ENCODE results near the gene SPDEF.

SPDEF gene

GRCh38 chr6:34585108-34585507, 29.0 kb upstream of the SPDEF start:
- Histone ChIP-seq H3K27ac (no peak overlapping the region), H3K4me3 (no peak overlapping the region)

DNA sequence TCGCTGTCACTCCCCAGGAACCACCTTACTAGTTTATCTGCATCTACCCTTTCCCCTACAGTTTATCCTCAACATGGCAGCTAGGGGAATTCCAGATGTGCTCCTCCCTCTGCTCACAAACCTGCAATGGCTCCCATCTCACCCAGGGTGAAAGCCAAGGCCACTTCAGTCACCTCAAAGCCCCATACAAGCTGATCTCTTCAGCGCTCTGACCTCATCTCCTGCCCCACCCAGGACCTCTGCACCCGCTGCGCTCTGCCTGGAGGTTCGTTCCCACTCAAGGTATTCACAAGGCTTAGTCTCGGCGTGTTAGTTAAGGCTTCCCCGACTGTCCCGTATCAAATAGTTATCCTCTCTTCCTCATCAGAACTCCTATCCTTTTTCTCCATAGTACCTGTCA, 28.6 kb upstream of the SPDEF start:
- no peak overlapping the region for H3K4me3 ChIP-seq
- H3K27ac ChIP-seq: no peak overlapping the region

DNA sequence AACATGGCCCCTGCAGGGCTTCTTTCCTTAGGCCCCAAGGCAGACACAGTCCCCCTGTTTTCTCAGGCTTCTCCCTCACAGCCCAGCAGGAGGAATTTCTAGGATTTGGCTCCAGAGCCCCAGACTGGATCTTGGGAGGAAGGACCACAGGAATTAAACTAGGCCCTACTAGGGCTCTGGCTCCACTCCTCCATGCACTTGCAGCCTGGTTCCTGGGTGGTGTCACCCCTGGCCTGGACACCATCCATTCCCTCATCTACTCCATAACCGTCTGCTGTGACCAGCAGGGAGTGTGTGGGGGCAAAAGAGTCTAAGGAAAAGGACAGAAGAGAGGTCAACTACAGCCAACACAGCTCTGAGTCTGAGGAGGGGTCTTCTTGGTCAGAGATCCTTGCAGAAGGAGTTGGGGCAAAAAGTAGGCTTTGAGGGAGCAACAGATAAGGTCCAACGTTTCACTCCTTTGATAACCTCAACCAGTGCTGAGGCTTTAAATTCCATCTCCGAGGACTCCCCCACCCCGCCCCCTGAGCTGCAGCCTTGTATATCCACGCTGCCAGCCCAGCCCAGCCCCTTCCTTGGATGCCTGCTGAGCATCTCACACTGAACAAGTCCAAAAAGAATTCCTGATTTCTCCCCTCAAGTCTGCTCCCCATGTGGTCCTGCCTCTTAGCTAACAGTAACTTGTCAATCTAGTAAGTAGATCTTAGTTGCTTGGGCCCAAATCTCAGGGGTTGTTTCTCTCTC, 27.9 kb upstream of the SPDEF start:
- Histone ChIP-seq H3K4me3 (no peak overlapping the region), H3K27ac (no peak overlapping the region)

- no peak overlapping the region for H3K27ac ChIP-seq
- H3K4me3 ChIP-seq: no peak overlapping the region
These were observed 27.3 kb upstream of the SPDEF start for GRCh38 chr6:34583461-34583860.

GRCh38 chr6:34581561-34581920, 25.4 kb upstream of the SPDEF start:
- H3K4me3 ChIP-seq: no peak overlapping the region
- no peak overlapping the region for H3K27ac ChIP-seq

- Histone ChIP-seq H3K27ac (no peak overlapping the region), H3K4me3 (no peak overlapping the region)
These were observed 24.8 kb upstream of the SPDEF start for GRCh38 chr6:34580707-34581560.

- Histone ChIP-seq H3K27ac (no peak overlapping the region), H3K4me3 (no peak overlapping the region)
These were observed 22.5 kb upstream of the SPDEF start for GRCh38 chr6:34578445-34579262.

DNA sequence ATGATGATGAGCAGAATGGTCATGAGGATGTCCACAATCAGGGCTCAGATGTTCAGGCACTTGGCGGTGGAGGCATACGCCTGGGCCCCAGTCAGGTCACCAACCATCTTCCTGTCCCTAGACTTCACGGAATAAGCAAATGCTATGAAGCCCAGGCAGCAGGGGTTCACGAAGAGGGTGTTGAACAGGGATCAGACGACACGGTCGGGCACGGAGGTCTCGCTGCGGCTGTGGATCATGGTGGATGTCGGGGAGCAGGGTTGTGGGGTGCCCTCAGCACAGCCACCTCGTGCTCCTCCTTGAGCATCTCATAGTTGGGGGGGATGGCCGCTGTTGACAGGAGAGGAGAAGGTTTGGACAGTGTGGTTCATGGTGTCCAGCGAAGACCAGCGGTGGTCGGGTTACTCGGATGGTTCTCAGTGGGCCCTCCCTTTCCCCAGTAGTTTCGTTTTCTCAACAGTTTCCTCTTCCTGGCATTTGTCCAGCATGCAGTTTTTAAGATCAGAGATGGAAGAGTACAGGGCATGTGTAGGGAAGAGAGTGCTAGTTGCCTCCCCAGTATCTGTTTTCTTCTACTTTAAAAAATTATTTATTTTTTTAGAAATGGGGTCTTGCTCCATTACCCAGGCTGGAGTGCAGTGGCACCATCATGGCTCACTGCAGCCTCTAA, 20.3 kb upstream of the SPDEF start:
- Histone ChIP-seq H3K4me3 (no peak overlapping the region), H3K27ac (no peak overlapping the region)

DNA sequence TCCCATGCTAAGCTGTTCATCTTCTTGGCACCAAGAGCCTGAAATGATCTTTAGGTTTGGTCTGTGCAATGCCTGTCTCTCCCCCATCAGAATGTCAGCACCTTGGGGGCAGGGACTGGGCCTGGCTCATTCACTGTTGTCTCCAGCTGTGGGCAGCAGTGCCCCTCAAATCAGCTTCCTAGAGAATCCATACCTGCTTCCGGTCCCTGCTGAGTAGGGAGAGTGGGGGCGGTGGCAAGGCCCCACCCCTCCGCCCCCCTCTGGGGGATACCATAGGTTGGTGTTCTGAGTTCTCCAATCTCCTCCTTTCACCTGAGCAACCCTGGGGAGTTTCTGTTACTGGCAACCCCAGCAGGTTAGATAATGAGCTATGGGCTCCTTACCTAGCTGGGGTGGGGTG, 19.2 kb upstream of the SPDEF start:
- no peak overlapping the region for H3K27ac ChIP-seq

GRCh38 chr6:34574647-34575293, 18.6 kb upstream of the SPDEF start:
- Histone ChIP-seq H3K4me3 (no peak overlapping the region), H3K27ac (no peak overlapping the region)

More for the DNA sequence above, 19.2 kb upstream of the SPDEF start:
- no peak overlapping the region for H3K4me3 ChIP-seq

GRCh38 chr6:34573567-34574183, 17.5 kb upstream of the SPDEF start:
- Histone ChIP-seq H3K4me3 (no peak overlapping the region), H3K27ac (no peak overlapping the region)

DNA sequence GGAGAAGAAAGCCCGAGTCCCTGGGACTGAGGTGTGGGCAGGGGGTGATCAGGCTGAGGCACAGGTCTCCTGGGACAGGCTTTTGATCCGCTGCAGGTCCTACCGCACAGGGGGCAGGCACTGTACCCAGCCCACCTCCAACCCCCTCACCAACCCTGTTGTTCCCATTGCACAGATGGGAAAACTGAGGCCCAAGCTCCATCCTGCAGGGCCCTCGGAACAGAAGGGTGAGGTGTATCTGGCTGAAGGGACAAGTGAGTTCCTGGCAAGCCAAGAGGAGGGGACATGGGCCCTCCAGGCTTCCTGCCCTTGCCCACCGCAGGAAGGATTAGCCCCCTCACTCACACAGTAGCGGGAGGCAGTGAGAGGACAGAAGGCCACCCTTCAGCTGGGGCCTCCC, 16.5 kb upstream of the SPDEF start:
- no peak overlapping the region for H3K27ac ChIP-seq
- H3K4me3 ChIP-seq: no peak overlapping the region

- no peak overlapping the region for H3K27ac ChIP-seq
- no peak overlapping the region for H3K4me3 ChIP-seq
These were observed 15.9 kb upstream of the SPDEF start for GRCh38 chr6:34572021-34572420.

DNA sequence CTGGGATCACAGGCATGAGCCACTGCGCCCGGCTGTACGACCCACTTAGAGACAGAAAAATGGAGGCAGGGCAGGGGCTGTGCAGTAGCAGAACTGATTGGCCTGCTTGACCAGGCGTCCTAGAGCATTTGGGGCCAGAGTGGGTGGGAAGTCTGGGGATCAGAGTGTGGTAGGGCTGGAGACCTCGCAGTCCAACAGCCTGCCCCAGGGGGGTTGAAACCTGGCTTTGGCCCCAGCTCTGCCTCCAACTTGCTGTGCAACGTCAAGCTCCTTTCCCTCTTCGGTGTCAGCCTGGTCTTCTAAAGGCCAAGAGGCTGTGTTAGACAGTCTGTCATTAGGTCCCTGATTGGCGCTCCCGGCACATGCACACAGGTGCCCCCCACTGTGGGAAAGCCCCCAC, 15.3 kb upstream of the SPDEF start:
- H3K4me3 ChIP-seq: no peak overlapping the region
- H3K27ac ChIP-seq: no peak overlapping the region

DNA sequence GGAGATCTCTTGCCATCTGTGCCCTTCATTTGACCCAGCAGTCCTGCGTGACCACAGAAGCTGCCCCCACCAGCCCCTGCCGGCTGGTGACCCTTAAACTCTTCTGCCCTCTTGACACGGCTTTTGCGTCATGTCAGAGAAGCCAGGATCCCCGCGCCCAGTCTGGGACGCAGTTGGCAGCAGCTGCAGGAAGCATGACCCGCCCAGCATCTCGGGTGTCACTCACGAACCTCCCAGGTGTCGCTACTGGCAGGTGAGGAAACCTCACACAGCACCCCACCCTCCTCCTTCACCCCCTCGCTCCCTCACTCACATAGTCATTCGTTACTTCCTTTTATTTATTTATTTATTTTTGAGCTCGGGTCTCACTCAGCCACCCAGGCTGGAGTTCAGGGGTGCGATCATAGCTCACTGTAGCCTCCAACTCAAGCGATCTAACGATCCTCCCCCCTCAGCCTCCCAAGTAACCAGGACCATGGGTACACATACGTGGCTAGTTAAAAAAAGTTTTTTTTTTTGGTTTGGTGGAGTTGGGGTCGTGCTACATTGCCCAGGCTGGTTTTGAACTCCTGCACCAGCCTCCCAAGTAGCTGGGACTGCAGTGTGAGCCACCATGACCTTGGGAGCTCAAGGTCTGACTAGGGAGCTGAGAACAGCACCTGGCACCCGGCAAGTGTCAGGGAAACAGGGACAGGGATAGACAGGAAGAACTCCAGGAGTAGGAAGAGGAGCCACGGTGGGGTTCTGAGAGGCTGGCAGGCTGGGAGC, 14.1 kb upstream of the SPDEF start:
- no peak overlapping the region for H3K27ac ChIP-seq
- H3K4me3 ChIP-seq: no peak overlapping the region

DNA sequence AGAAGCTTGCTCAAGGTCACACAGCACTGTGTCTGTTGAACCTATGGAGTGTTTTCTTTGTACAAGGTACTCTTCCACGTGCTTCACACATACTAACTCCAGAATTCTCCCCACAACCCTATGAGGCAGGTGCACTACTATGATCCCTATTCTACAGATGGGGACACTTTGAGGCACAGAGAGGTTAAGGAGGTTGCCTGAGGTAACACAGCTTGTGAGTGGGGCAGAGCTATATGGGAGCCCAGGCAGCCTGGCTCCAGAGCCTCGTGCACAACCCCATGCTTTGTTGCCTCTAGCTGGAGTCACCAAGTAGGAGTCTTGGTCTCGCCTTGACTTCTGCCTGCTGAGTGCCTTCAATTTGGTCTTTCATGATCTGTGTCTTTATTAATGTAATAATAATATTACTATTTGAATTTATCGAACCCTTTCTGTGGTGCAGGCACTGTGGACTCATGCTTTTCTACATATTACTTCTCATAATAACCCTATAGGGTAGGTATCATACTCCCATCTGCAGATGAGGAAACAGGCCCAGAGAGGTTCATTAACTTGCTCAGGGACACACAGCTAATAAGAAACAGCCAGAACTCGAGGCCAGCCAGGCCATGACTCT, 13.3 kb upstream of the SPDEF start:
- H3K4me3 ChIP-seq: no peak overlapping the region
- no peak overlapping the region for H3K27ac ChIP-seq

DNA sequence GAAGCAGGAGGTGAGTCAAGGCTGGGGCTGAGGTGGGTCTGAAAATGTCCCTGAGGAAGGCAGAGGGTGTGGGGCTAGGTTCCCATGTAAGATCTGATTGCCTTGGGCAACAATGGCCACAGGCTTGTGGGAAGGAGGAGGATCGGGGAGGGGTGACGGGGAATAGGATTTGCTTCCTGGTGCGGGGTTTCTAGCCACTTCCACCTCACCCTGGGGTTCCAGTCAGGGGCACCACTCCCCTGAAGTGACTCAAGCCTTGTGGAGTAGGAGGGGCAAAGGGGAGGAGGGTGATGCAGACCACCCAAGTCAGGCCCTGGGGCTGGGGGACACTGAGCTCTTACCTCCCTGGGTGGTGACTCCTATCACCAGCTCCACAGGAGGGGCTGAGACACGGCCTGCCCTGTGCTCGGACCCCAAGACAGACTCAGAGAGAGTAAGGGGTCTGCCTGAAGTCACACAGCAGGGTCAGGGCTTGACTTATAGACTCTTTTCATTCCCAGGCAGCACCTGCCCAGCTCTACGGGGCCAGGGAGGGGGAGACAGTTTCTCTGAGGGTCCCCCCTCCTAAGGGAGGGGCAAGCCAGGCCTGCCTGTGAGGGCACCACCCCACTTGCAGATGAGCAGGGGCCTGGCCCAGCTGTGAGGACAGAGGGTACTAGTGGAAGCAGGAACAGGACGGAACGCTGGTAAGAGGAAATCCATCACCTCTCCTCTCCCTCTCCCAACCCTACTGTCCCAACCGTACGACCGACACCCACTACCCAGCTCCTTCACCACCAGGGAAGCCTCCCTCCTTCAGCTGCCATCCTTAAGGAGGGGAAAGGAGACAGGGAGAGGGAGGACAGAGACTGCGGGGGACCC, 12.4 kb upstream of the SPDEF start:
- Histone ChIP-seq H3K27ac (no peak overlapping the region), H3K4me3 (no peak overlapping the region)
